Mesendoderm (in vitro differentiated cells): ENCODE results near the gene NOC2L.
A peak's percentile ranks its signal among the peaks of the same experiment; 100 is the strongest.

Source experiments
- DNase-seq: peaks from one replicate; pipeline ENCODE4 v3.0.0; 2013
- H2AK5ac ChIP-seq: 2 replicates; pipeline ENCODE4 v1.6.1; 2013; ENCODE audit warnings: low read length, inconsistent platforms
- H2BK120ac ChIP-seq: 2 replicates; pipeline ENCODE4 v1.6.1; 2013; ENCODE audit warnings: low read depth, mild to moderate bottlenecking, low read length, moderate library complexity, mixed read lengths
- H2BK15ac ChIP-seq: replicated peaks from 2 replicates; pipeline ENCODE4 v1.6.1; 2013; ENCODE audit warnings: low read depth, mild to moderate bottlenecking, moderate library complexity
- H2BK5ac ChIP-seq: 2 replicates; pipeline ENCODE4 v1.6.1; 2013; ENCODE audit warnings: low read length, inconsistent platforms
- H3K18ac ChIP-seq: 2 replicates; pipeline ENCODE4 v1.6.1; 2013; ENCODE audit warnings: mild to moderate bottlenecking, low read length, mixed read lengths
- H3K23ac ChIP-seq: one replicate; pipeline ENCODE4 v1.6.1; 2013; ENCODE audit warnings: low read length
- H3K27ac ChIP-seq: 2 replicates; pipeline ENCODE4 v1.5.1; 2013; ENCODE audit warnings: low read depth, mild to moderate bottlenecking, inconsistent platforms, low read length, moderate library complexity
- H3K27me3 ChIP-seq: 2 replicates; pipeline ENCODE4 v1.6.1; 2013; ENCODE audit warnings: low read length, control low read depth, mild to moderate bottlenecking, inconsistent platforms; ENCODE audit not compliant: insufficient read depth, poor library complexity
- H3K36me3 ChIP-seq: 2 replicates; pipeline ENCODE4 v1.6.1; 2013; ENCODE audit warnings: low read length, inconsistent platforms; ENCODE audit not compliant: control insufficient read depth, insufficient read depth
- H3K4ac ChIP-seq: one replicate; pipeline ENCODE4 v1.6.1; 2013; ENCODE audit warnings: low read depth, mild to moderate bottlenecking, low read length, moderate library complexity
- H3K4me1 ChIP-seq: 2 replicates; pipeline ENCODE4 v1.6.1; 2013; ENCODE audit warnings: low read depth, low read length, inconsistent platforms; ENCODE audit not compliant: control insufficient read depth
- H3K4me2 ChIP-seq: 2 replicates; pipeline ENCODE4 v1.6.1; 2013; ENCODE audit warnings: low read length
- H3K4me3 ChIP-seq: 2 replicates; pipeline ENCODE4 v1.5.1; 2013; ENCODE audit warnings: mild to moderate bottlenecking, low read length
- H3K56ac ChIP-seq: one replicate; pipeline ENCODE4 v1.6.1; 2013; ENCODE audit warnings: low read length
- H3K79me1 ChIP-seq: 2 replicates; pipeline ENCODE4 v1.6.1; 2013; ENCODE audit warnings: low read length, inconsistent platforms
- H3K79me2 ChIP-seq: 2 replicates; pipeline ENCODE4 v1.6.1; 2013; ENCODE audit warnings: mild to moderate bottlenecking, low read length; ENCODE audit not compliant: control insufficient read depth, insufficient read depth
- H3K9ac ChIP-seq: 2 replicates; pipeline ENCODE4 v1.6.1; 2013; ENCODE audit warnings: low read length, inconsistent platforms
- H4K5ac ChIP-seq: one replicate; pipeline ENCODE4 v1.6.1; 2013; ENCODE audit warnings: low read length
- H4K8ac ChIP-seq: one replicate; pipeline ENCODE4 v1.6.1; 2013; ENCODE audit warnings: low read depth, mild to moderate bottlenecking, control low read depth, low read length, moderate library complexity
- WGBS: extraction: QIAGEN DNeasy Blood & Tissue Kit; methylation state at CpG from one replicate; pipeline ENCODE4 v1.1.7; 2013; ENCODE audit warnings: low lambda C conversion rate, missing lambda C conversion rate; ENCODE audit not compliant: insufficient coverage; ENCODE audit errors: extremely low coverage; 5-methylcytosine and 5-hydroxymethylcytosine counted together

Gene NOC2L

GRCh38 chr1:915295-916172 lies 43.5 kb downstream of the NOC2L start:
- Histone ChIP-seq H2BK15ac (no peak overlapping the region), H3K56ac (no peak overlapping the region), H2AK5ac (no peak overlapping the region), H3K79me2 (no peaks in the 10 kb centered on the region), H3K9ac (no peak overlapping the region), H3K27me3 (no peaks in the 10 kb centered on the region), H3K4ac (no peak overlapping the region), H3K36me3 (no peaks in the 10 kb centered on the region), H3K23ac (no peak overlapping the region), H4K8ac (no peak overlapping the region), H3K18ac (no peak overlapping the region), H3K79me1 (no peaks in the 10 kb centered on the region), H4K5ac (no peak overlapping the region), H3K4me1 (no peaks in the 10 kb centered on the region), H2BK120ac (no peak overlapping the region), H2BK5ac (no peak overlapping the region), H3K4me3 (no peak overlapping the region), H3K27ac (no peak overlapping the region), H3K4me2 (no peak overlapping the region)
- WGBS: no CpG with 5 or more reads among the region's 28 CpGs
- no peak for DNase-seq

GRCh38 chr1:914891-915280 lies 44.2 kb downstream of the NOC2L start:
- Histone ChIP-seq H2BK5ac (no peak overlapping the region), H3K79me2 (no peaks in the 10 kb centered on the region), H3K4me2 (no peak overlapping the region), H4K5ac (no peak overlapping the region), H3K36me3 (no peaks in the 10 kb centered on the region), H3K27ac (no peak overlapping the region), H3K4ac (no peak overlapping the region), H2BK15ac (no peak overlapping the region), H2AK5ac (no peak overlapping the region), H3K4me3 (no peak overlapping the region), H3K4me1 (no peaks in the 10 kb centered on the region), H3K18ac (no peak overlapping the region), H3K27me3 (no peaks in the 10 kb centered on the region), H3K56ac (no peak overlapping the region), H2BK120ac (no peak overlapping the region), H4K8ac (no peak overlapping the region), H3K23ac (no peak overlapping the region), H3K9ac (no peak overlapping the region), H3K79me1 (no peaks in the 10 kb centered on the region)
- WGBS: no CpG with 5 or more reads among the region's 6 CpGs
- DNase-seq: no peak

GRCh38 chr1:914131-914890 lies 44.7 kb downstream of the NOC2L start:
- H3K4me3 ChIP-seq: no peak overlapping the region
- no peaks in the 10 kb centered on the region for H3K36me3 ChIP-seq
- no peak overlapping the region for H3K27ac ChIP-seq
- H3K79me1 ChIP-seq: no peaks in the 10 kb centered on the region
- H2BK5ac ChIP-seq: no peak overlapping the region
- no peak overlapping the region for H3K9ac ChIP-seq
- H3K18ac ChIP-seq: no peak overlapping the region
- WGBS: no CpG with 5 or more reads among the region's 21 CpGs
- no peak overlapping the region for H4K5ac ChIP-seq
- no peaks in the 10 kb centered on the region for H3K79me2 ChIP-seq
- no peak overlapping the region for H3K4me2 ChIP-seq
- peak overlapping the region; percentile 15 for H3K56ac ChIP-seq
- H3K4me1 ChIP-seq: no peaks in the 10 kb centered on the region
- DNase-seq: no peak
- no peaks in the 10 kb centered on the region for H3K27me3 ChIP-seq
- no peak overlapping the region for H3K23ac ChIP-seq
- no peak overlapping the region for H3K4ac ChIP-seq
- no peak overlapping the region for H4K8ac ChIP-seq
- no peak overlapping the region for H2AK5ac ChIP-seq
- no peak overlapping the region for H2BK120ac ChIP-seq
- H2BK15ac ChIP-seq: no peak overlapping the region

- peak overlapping the region; percentile 42 for H3K56ac ChIP-seq
- H3K4me2 ChIP-seq: no peak overlapping the region
- no peak overlapping the region for H3K23ac ChIP-seq
- H2BK5ac ChIP-seq: no peak overlapping the region
- no peak overlapping the region for H4K8ac ChIP-seq
- no peak overlapping the region for H3K9ac ChIP-seq
- no peak overlapping the region for H2BK120ac ChIP-seq
- no peak overlapping the region for H4K5ac ChIP-seq
- H3K79me2 ChIP-seq: no peaks in the 10 kb centered on the region
- no peaks in the 10 kb centered on the region for H3K4me1 ChIP-seq
- no peak overlapping the region for H3K4me3 ChIP-seq
- H3K36me3 ChIP-seq: no peaks in the 10 kb centered on the region
- no peak overlapping the region for H2BK15ac ChIP-seq
- no peaks in the 10 kb centered on the region for H3K27me3 ChIP-seq
- WGBS: no CpG with 5 or more reads among the region's 16 CpGs
- no peak overlapping the region for H3K18ac ChIP-seq
- H2AK5ac ChIP-seq: no peak overlapping the region
- no peak overlapping the region for H3K4ac ChIP-seq
- no peak overlapping the region for H3K27ac ChIP-seq
- no peak for DNase-seq
- H3K79me1 ChIP-seq: no peaks in the 10 kb centered on the region
Measured at GRCh38 chr1:913491-914130, 45.4 kb downstream of the NOC2L start.

- no peak overlapping the region for H2BK15ac ChIP-seq
- no CpG with 5 or more reads among the region's 24 CpGs for WGBS
- H3K56ac ChIP-seq: no peak overlapping the region
- no peak overlapping the region for H2BK5ac ChIP-seq
- no peaks in the 10 kb centered on the region for H3K4me1 ChIP-seq
- H3K79me2 ChIP-seq: no peaks in the 10 kb centered on the region
- no peak overlapping the region for H3K9ac ChIP-seq
- no peak overlapping the region for H2AK5ac ChIP-seq
- no peak overlapping the region for H3K4ac ChIP-seq
- no peak overlapping the region for H3K4me3 ChIP-seq
- no peak overlapping the region for H3K4me2 ChIP-seq
- no peak overlapping the region for H4K8ac ChIP-seq
- H3K36me3 ChIP-seq: no peaks in the 10 kb centered on the region
- no peak overlapping the region for H3K18ac ChIP-seq
- no peak overlapping the region for H3K27ac ChIP-seq
- H4K5ac ChIP-seq: no peak overlapping the region
- no peaks in the 10 kb centered on the region for H3K27me3 ChIP-seq
- no peak overlapping the region for H2BK120ac ChIP-seq
- DNase-seq: peak; percentile 54
- H3K79me1 ChIP-seq: no peaks in the 10 kb centered on the region
- no peak overlapping the region for H3K23ac ChIP-seq
Measured at GRCh38 chr1:912740-913301, 46.2 kb downstream of the NOC2L start.
